ENCODE measurements around the gene NKX1-1. TPM values are rescaled to one million over a fixed set of nuclear protein-coding genes. Genes with fewer than 3 reads are reported as not detected.
"Not testable (repeated sequence)": the region's sequence is repeated elsewhere in the genome, so short reads cannot be mapped to it uniquely, and the experiment has no call there.

The NKX1-1 gene
- total RNA-seq = not detected

DNA sequence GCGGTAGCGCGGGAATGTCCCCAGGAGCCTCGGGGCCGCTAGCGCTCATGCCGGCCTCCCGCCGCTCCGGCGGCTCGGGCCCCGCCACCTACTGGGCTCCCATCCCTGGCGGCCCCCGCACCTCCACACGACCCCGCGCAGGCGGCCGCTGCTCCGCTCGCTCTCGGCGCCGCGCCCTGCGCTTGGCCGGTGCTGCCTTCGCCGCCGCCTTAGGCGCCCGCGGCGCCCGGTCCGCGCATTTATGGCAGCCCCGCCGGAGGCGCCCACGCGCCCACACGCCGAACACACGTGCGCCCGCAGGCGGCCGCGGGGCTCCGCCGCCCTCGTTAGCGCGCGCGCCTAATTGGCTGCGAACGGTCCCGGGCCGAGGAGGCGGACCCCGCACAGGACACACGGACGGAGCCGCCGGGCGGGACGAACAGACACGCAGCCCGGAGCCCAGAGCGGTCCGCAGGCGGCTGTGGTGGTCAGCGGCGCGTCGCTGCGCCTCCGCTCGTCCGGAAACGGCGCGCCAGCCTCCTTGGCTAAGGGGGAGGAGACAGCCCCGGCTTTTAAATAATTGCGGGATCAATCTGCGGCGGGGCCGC lies at the start of gene NKX1-1:
TSS of gene NKX1-1 (minus strand) at position 49 of the 587 bp plus-strand sequence. CDS start at position 49, 0 bp downstream.
- DNase-seq (ENCODE audit: low spot score) = no peak

DNA sequence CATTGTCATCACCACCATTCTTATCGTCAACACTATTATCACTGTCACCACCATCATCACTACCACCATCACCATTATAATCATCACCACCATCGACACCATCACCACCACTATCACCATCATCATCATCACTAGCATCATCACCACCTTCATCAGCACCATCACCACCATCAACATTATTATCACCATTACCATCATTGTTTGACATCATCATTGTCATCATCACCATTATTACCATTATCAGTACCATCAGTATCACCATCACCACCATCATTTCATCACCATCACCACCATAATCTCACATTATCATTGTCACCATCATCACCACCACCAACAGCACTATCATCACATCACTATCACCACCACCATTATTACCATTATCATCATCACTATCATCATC lies 47.5 kb upstream of the NKX1-1 start:
- no peak for DNase-seq (ENCODE audit: low spot score)

DNA sequence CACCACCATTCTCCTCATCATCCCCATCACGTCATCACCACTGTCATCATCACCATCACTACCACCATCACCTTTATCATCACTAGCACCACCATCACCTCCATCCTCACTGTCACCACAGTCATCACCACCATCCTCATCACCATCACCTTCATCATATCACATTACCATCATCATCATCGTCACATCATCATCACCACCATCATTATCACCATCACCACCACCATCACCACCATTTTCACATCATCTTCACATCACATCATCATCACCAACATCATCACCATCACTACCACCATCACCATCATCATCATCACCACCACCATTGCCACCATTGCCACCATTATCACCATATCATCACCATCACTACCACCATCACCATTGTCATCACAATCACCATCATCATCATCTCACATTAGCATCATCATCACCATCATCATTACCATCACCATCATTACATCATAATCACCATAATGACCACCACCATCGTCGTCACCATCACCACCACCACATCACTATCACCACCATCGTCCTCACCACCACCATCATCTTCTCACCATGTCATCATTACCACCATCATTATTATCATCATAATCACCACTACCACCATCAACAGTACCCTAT lies 46.3 kb upstream of the NKX1-1 start:
- no peak for DNase-seq (ENCODE audit: low spot score)

DNA sequence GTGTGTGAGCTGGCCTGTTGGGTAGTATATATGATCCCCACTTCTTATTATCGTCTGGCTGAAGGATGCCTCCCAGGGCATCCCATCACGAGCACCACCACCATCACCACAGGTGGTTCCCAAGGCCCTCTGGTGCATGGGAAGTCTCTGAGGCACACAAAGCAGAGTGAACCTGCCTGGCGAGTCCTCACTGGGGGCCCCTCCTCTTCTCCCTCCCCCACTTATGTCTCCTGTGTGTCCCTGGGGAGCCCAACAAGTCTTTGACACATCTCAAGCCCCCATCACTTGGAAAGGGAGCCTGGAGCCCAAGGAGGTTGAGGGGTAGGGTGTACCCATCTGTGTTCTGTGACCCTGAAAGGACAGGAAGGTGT lies 45.5 kb upstream of the NKX1-1 start:
- no peak for DNase-seq (ENCODE audit: low spot score)

DNA sequence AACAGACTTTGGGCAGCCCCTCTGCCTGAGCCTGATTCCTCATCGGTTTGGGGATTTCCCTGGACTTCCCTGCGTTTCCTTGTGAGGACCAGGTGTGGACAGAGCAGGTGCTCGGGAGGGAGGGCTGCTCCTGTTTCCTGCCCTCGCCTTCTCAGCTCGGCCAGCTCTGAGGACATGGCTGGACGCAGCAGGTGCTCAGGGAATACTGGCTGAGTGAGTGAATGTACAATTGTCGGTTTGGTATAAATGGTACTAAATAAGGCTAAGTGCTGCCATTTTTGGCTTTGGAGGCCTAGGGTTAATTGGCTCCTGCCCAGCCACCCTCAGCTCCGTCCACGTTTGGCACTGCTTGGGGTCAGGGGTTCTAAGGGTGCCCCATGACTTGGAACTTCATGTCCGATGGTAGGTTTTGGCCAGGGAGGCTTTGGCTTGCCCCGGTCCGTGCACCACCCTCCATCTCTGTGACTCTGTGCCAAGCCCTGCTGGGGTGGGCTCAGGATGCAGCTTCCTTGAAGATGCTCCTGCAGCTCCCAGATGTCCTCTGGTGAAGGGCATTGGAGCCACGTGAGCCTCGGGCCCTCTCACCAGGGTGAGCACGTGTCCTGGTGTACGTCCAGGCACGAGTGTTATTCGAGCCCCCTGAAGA lies 45.0 kb upstream of the NKX1-1 start:
- DNase-seq (ENCODE audit: low spot score) = no peak

DNA sequence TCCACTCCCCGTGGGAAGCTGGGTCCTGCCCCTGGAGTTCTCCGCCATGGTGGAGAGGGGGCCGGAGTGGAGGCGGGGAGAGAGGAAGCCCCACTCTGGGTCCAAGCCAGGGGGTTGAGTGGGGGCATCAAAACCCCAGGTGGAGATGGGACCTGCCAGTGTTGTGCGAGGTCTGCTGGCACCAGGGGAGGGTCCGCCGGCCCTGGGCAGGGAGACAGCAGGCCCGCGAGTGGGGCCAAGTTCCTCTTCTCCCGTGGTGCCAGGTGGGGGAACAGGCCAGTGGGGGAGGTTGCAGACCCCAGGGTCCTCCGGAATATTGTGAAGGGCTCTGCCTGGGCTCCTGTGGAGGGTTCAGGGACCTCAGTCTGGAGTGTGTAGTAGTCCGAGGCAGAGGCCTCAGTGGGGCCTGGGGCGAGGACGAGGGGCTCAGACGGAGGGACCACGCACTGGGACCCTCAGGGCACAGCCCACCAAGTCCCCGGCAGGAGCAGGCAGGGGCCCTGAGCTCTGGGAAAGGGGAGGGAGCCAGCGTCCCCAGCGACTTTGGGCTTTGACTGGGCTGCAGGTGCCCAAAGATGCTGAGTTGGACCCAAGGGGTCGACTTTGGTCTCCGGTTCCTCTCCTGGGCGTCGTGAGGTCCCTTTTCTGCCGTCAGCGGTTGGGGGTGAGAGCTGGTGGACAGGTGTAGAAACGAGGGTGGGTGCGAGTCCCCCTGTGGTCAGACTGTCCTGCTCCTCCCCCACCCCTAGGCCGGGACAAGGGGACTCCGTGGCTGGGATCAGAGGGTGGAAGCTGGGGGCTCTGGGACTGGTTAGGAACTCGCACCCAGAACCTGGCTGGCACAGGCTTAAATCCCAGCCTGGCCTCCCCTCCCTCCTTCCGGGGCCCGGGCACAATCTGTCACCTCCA lies 43.8 kb upstream of the NKX1-1 start:
- DNase-seq (ENCODE audit: low spot score) = no peak

DNA sequence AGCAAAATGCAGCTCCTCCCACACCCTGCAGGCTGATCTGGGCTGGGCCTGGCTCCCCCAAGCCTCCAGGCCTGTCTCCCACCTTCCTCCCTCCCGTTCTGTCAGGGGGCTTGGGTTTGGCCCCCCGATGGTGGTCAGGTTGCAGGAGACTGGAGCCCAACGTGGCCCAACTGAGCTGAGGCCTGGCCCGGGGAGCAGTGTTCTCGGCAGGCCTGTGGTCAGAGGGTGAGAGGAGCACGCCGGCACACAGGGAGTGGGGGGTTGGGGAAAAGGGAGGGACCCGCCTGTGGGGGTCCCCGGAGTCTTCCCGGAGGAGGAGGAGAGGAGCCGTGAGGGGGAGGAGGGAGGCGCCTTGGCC lies 43.2 kb upstream of the NKX1-1 start:
- DNase-seq (ENCODE audit: low spot score) = no peak

DNA sequence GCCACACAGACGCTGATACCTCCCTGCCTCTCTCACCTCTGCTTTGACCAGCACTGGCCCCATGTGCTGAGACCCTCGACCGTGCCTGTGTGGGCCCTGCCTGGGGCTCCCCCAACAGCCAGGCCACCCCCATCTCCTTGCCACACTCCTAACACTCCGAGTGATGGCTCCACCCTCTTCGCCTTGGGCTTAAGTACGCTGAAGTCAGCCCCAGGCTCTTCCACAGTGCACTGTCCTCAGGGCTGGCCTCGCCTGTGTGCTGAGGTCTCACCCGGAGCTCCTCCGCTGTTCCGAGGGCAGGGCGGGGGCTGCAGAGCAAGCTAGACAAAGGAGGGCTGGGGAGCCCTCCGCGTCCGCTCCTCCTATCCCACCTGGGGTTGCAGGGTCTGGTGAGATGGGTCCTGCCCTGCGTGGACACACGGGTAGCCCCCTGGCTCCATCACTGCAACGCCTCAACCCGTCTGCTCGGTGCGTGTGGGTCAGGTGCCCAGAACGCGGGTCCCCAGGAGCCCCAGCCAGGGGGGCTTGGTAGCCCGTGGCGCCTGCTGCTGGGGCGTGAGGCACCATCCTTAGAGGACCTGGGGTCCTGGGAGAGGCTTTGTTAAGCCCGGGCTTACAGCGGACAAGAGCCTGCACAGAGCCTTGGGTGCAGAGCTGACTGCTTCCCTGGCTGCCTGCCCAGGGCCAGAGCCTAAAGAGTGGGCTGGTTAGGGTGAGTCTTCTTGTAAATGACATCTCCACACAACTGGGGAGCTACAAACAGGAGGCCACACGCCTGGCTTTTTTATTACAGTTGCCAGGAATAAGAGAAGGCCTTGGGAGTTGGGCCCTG lies 42.6 kb upstream of the NKX1-1 start:
- no peak for DNase-seq (ENCODE audit: low spot score)

DNA sequence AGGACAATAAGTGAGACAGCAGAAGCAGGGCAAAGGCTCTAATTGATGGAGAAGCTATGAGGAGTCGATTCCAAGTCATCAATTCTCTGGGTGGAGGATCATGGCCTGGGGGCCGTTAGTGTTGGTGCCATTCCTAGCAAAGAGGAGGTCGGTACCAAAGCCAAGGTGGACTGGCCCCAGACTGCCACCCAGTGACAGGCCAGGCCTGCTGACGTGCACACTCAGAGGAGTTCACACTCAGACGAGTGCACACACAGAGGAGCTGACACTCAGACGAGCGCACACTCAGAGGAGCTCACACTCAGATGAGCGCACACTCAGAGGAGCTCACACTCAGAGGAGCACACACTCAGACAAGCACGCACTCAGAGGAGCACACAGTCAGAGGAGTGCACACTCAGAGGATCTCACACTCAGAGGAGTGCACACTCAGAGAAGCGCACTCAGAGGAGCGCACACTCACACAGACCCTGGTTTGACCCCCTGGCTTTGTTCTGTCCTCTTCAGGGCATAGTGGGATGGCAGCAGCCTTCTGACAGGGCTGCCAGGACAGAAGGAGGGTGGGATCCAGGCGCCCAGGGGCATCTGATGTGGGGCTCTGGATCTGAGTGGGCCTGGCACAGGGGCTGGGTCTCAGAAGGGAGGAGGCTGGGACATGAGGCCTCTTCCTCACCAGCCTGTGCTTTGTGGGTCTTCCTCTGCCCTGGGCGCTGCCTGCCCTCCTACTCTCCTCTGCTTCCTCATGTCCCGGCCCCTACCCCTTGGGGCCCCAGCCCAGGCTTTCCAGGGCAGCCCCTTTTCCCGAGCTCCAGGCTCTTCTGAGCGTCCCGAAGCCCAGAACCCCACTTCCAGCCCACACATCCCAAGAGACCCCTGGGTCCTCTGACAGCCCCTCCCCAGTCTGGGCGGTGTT lies 41.7 kb upstream of the NKX1-1 start:
- no peak for DNase-seq (ENCODE audit: low spot score)

DNA sequence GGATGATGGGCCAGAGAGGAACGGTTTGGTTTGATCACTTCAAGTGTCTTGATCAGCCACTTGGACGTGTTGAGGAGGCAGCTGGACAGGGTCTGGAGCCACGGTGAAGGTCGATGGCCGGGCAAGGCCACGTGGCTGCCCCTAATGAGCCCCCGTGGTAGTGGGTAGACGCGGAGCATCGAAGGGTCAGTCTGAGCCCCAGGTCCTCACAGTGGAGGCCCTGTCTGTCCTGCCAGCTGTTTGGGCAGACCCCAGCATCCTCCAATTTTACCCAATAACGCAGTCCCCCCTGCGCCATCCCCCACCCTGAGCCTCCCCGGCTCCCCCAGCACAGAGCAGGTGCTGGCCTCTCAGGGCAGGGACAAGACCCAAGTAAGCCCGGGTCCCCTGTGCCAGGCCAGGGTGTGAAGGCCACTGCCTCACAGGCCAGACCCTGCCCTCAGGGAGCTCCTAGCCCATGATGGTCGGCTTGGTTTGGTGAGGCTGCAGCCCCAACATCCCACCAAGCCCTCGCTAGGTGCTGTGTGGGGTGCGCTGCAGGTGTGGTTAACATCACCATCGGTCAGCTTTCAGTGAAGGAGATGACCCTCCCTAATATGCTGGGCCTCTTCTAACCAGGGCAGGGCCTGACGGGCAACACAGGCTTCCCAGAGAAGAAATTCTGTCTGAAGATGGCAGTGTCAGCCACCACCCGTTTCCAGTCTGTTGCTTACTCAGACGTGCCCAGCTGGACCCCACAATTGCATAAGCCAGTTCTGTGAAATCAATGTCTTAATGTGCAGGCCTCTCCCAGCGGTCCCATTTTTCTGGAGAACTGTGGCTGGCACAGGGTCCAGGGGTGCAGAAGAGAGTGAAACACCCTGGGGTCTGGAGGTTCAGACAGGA lies 40.5 kb upstream of the NKX1-1 start:
- DNase-seq (ENCODE audit: low spot score) = no peak

DNA sequence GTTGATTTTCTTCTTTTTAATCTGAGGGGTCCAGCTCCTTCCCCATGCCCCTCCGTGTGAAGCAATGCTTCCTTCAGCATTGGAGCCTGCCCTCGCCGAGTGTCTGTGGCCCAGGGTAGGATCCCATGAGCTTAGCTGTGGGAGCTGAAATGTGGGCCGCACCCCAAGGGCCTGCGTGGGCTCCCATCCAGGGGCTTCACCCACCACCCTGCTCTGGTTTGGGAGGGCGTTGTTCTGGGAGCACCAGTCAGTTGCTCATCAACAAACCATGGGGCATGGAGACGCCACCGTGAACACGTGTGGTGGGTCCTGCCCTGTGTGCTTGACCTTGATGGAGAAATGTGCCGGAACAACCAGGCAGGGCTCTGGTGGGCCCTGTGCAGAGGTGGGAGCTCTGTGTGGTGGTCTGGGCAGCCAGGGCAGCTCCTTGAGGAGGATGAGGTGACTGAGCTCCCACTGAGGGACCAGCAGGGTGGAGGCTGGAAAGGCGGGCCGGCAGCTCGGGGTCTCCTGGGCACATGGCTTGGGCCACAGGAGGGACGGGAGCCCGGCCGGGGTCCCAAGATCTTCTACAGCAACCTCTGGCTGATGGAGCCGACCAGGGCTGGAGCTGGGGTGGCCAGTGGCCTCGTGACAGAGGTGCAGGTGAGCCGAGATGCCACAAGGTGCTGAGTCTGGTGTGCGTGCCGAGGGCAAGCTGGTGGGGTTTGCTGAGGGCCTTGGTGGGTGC lies 39.6 kb upstream of the NKX1-1 start:
- DNase-seq (ENCODE audit: low spot score) = no peak

DNA sequence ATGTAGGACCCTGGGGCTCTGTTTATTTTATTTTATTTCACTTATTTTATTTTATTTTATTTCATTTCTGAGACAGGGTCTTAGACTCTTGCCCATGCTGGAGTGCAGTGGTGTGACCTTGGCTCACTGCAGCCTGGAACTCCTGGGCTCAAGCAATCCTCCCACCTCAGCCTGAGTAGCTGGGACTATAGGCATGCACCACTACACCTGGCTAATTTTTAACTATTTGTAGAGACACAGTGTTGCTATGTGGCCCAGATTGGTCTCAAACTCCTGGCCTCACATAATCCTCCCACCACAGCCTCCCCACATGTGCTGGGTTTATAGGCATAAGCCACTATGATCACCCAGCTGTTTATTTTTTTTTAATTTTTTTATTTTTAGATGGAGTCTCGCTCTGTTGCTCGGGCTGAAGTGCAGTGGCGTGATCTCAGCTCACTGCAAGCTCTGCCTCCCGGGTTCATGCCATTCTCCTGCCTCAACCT lies 37.5 kb upstream of the NKX1-1 start:
- not testable (repeated sequence) for DNase-seq (ENCODE audit: low spot score)

DNA sequence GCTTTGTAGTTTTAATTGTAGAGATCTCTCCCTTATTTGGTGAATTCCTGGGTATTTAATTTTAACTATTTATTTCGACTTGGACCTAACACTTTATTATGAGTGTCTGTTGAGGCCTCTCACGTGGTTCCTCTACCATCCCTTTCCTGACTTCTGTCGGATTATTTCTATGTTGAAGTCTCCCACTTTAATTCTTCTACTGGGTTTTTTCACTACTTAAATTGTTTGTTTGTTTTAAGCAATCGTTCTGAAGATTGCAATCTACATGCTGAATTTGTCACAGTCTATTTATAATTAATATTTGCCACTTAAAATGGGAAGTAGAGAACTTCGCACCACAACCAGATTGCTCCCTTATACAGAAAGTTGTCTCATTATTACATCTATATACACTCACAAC lies 20.8 kb upstream of the NKX1-1 start:
- no peak for DNase-seq (ENCODE audit: low spot score)

DNA sequence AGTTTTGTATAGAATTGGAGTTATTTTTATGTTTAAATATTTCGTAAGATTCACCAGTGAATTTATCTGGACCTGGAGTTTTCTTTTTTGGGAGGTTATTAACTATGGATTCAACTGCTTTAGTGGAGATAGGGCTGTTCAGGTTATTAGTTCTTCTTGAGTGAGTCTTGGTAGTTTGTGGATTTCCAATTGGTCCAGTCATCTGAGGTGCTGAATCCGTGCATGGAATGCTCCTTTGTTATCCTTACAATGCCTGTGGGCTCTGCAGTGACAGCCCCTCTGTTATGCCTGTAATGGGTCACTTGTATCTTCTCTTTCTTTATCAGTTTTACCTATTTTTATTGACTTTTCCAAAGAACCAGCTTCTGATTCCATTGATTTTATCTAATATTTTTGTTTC lies 15.4 kb upstream of the NKX1-1 start:
- DNase-seq (ENCODE audit: low spot score) = no peak

DNA sequence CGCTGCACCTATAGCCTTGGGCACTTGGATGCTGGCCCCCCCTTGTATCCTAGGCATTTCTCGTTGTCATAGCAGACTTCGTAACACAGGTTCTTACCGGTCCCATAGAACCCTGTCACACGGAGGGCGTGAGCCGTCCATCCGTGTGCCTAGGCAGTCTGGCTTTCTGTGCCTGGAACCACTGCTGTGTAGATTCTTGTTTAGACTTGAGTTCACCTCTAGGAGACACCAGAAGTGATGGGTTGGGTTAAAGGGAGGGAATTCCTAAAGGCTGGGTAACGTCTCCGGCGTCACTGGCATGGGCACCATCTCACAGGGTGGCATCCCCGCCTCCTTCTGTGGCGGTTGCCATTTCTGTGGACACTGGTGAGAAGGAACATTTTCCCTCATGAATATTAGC lies 13.5 kb upstream of the NKX1-1 start:
- DNase-seq (ENCODE audit: low spot score) = no peak

DNA sequence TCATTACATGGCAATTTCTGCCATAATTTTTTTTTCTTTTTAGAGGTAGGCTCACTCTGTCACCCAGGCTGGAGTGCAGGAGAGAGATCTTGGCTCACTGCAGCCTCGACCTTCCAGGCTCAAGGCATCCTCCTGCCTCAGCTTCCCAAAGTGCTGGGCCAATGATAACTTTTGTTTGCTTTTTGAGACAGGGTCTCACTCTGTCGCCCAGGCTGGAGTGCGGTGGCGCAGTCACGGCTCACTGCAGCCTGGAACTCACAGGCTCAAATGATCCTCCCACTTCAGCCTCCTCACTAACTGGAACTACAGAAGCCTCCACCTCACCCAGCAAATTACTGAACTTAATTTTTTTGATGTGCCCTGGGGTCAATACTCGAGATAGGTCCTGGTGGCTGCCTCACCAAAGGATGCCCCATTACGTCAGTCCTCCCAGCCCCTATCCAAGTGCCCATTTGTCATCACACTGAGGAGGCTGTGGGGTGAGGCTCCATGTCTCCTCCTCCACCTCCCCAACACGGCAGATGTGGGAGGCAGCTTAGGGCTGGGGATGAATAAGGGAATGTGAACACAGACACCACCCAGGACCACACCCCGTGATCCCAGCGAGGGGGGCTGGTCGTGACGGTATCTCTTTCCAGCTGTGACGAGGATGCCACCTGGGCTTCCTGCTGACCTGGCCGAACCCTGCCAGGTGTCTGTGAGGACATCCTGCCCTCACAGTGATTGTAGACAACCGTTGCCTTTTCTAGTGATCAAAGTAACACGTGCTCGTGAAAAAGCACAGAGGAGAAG lies 12.4 kb upstream of the NKX1-1 start:
- DNase-seq (ENCODE audit: low spot score) = peak; percentile 14

DNA sequence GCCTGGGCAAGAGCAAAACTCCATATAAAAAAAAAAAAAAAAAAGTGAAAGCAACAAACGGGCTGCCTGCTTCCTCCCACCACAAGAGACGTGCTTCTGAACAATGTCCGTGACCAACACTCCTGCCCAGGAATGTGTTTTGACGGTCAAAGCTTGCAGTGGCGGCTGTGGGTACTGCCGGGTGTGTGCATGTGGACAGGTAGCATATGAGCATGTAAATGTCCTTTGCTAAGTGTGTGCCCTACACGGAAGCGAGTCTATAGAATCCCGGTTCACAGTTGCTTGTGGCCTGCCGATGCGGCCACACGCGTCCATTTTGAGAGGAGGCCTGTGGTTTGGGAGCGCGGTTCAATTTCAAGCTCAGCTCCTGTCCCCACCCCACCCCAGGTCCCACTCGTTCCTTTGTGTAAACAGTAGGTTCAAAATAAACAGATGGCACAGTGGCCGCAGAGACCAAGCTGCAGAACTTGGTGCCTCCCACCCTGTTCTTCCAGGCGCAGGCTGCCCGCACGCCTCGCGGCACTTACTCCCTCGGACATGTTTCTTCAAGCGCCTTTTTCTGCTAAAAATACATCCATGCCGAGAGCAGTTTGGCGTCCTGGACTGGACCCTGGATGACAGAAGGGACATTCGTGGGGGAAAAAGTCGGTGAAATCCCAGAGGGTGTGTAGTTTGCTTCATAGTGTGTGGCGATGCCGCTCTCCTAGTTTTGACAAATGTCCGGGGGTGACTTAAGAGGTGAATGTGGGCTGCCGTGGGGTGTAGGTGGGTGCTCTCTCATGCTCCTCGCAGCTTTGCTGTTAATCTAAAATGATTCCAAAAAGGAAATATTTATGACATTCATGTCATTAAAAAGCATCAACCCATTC lies 11.5 kb upstream of the NKX1-1 start:
- no peak for DNase-seq (ENCODE audit: low spot score)
